Thyroid gland (tissue), 4 donors: Measurements from ENCODE around the gene HS3ST2.

Source experiments
- POLR2A ChIP-seq, 2 donors: fragments of 450-650 bp; IDR thresholded peaks; one replicate each; pipeline ENCODE4 v1.6.1; 2017; ENCODE audit warnings: antibody characterized with exemption in 2 of 2, mild to moderate bottlenecking in 2 of 2, moderate library complexity in 1 of 2
- TF ChIP-seq, protein P1 (sequence below), 6 experiments: fragments of 200-600 bp in 3 of 6; fragments of 450-650 bp in 3 of 6; sonication (generic) in 3 of 6; IDR thresholded peaks; one replicate each; pipeline ENCODE4 v1.5.1; 2016 to 2019; ENCODE audit warnings: antibody characterized with exemption in 6 of 6, mild to moderate bottlenecking in 2 of 6, inconsistent platforms in 1 of 6, moderate library complexity in 1 of 6

DNA sequence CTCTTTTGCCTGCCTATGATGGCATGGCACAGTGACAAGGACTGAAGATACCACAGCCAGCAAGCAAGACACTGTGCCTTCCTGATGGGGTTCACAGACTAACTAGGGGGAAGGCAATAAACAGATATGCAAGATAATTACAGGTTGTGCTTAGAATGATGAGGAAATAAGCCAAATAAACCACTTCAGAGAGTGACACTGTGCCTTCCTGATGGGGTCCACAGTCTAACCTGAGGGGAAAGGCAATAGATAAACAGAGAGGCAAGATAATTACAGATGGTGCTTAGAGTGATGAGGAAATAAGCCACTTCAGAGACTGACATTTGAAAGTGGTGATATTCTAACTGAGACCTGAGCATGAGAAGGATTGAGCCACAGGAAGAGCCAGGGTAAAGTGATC is 84.2 kb downstream of the HS3ST2 start:
- TF ChIP-seq POLR2A (IDR thresholded peaks at IDR 0.05), result no peak
- TF ChIP-seq, protein P1, sequence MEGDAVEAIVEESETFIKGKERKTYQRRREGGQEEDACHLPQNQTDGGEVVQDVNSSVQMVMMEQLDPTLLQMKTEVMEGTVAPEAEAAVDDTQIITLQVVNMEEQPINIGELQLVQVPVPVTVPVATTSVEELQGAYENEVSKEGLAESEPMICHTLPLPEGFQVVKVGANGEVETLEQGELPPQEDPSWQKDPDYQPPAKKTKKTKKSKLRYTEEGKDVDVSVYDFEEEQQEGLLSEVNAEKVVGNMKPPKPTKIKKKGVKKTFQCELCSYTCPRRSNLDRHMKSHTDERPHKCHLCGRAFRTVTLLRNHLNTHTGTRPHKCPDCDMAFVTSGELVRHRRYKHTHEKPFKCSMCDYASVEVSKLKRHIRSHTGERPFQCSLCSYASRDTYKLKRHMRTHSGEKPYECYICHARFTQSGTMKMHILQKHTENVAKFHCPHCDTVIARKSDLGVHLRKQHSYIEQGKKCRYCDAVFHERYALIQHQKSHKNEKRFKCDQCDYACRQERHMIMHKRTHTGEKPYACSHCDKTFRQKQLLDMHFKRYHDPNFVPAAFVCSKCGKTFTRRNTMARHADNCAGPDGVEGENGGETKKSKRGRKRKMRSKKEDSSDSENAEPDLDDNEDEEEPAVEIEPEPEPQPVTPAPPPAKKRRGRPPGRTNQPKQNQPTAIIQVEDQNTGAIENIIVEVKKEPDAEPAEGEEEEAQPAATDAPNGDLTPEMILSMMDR (IDR thresholded peaks at IDR 0.05), result no peak
